HTERT RPE-1 (cell line): ENCODE results near the gene DLG2.
"Not testable (repeated sequence)": the region's sequence is repeated elsewhere in the genome, so short reads cannot be mapped to it uniquely, and the experiment has no call there.

Experiments used
- in situ Hi-C: fragments of 300-500 bp; cut with MboI; formaldehyde crosslinking; loops from 4 replicates; pipeline ENCODE4 v1.14.3; 2020; ENCODE audit warnings: low sequenced_read_pairs

Gene DLG2

GRCh38 chr11:83778596-83778995, 1848.5 kb downstream of the DLG2 start:
- in situ Hi-C loops, result no loop called here

DNA sequence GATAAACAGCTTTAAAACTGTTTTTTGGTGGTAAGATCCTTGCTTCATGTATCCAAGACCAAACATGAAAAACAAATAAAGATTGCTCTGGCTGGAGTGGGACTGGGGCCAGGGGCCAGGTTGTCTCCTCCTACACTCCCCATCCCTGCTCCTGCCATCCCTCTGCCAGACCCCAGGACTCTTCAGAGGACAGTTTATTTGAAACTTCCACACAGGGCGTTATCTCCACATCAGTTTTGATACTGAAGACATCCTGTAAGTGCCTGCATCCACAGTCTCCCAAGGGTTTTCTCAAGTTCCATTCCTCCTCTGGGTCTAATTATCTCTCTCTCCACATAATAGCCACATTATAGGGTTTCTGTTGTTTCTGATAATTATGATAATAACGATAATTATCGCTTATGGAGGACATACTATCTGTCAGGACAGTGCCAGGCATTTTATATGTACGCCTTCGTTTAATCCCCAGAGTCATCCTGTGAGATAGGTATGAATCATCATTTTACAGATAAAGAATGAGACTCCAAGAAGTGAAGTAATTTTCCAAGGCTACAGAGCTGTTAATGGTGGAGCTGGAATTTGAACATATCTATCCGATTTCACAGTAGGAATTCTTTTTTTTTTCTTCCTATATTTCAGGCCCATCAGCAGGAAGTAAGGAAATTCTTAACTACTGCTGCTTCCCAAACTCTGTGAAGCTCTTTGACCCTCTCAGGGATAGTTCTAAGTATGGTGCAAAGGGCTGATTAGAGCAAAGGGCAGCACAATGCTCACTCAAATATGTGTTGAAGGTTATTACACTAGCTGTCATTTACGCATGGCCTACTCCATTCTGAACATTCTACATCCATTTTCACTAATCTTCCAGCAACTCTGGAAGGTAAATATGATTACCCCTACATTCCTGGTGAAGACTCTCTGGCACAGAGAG, 1852.9 kb downstream of the DLG2 start:
- in situ Hi-C loops, result no loop called here

DNA sequence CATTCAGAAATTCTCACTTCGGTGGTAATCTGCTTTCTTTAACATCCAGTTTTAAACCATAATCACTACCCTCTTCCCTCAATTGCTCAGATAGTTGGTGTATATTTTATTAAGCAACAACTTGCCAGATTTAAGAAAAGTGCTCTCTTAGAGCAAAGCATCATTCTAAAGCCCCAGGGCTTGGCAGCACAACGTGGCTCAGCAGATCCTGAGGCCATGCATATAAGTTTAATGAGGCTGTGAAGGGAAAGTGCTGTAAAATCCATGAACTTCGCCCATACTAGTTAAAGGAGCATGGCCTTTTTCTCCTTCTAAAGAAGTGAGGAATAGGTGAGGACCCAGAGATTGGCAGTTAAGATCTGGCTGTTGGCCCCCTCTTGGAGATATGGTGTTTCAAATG, 1858.7 kb downstream of the DLG2 start:
- in situ Hi-C loops, result no loop called here

DNA sequence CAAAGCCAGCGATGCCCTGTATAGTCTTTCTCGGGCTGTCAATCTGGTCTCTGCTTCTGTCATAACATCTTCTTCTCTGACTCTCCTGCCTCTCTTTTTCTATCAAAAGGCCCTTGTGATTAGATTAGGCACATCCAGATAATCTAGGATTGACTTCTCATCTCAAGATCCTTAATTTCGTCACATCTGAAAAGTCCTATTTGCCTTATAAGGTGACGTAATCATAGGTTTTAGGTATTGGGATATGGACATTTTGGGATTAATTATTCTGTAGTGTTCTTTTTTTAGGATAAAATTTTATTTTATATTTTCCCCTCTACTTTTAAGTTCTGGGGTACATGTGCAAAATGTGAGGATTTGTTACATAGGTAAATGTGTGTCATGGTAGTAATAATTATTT, 1860.2 kb downstream of the DLG2 start:
- in situ Hi-C loops, result no loop called here

- in situ Hi-C loops, result no loop called here
Observed at GRCh38 chr11:83764643-83765042, 1862.5 kb downstream of the DLG2 start.

- in situ Hi-C loops, result no loop called here
Observed at GRCh38 chr11:83760932-83761331, 1866.2 kb downstream of the DLG2 start.

DNA sequence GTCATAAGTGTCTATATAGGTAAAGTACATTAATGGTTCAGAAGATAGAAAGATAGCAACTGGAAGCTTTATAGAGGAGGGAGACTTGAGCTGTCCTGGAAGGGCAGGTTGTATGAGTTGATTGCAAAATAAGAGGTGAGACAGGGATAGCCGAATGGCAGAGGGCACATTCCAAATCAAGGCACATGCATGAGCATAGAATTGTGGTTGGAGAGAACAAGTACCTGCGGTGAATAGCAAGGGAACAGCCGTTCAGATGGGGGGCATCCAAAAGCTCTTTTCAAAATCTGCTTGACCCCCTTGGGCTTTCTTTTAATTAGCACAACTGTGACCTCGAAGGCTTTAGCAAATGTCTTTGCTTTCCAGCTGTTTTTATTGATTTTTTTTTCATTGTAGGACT, 1868.0 kb downstream of the DLG2 start:
- in situ Hi-C loops, result no loop called here

DNA sequence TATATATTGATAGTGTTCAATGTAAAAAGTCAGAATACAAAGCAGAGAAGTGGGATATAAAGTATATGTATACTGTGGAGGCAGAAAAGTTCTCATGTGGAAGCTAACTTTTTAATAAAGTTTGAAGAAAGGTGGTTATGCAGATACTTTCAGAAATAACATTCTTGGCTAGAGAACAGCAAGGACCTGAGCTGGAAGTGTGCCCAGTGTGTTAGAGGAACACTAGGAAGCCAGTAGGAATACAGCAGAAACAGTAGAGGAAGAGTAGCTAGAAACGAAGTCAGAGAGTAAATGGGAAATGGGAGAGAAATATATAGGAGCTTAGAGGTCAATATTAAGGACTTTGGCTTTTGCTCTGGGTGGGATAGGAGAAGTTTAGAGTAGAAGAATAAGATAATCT, 1876.1 kb downstream of the DLG2 start:
- in situ Hi-C loops, result no loop called here

DNA sequence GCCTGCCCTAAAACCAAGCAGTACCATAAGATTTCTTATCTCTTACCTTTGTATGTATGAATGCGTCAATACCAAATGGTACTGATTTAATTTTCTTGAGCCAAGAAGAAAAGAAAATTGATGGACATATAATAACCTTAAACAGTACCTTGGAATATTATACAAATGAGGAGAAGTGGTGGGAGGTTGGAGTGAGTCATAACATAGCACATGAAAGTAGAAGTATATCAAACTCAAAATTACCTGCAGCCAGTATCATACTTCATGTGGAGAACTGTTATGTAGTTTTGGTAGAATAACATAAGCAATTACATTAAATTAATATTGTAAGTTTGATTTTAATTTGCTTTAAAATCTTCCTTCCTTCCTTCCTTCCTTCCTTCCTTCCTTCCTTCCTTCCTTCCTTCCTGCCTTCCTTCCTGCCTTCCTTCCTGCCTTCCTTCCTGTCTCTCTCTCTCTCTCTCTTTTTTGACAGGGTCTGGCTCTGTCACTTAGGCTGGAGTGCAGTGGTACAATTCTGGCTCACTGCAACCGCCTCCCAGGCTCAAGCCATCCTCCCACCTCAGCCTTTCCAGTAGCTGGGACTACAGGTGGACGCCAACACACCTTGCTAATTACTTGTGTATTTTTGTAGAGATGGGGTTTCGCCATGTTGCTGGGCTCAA, 1880.1 kb downstream of the DLG2 start:
- in situ Hi-C loops, result no loop called here

DNA sequence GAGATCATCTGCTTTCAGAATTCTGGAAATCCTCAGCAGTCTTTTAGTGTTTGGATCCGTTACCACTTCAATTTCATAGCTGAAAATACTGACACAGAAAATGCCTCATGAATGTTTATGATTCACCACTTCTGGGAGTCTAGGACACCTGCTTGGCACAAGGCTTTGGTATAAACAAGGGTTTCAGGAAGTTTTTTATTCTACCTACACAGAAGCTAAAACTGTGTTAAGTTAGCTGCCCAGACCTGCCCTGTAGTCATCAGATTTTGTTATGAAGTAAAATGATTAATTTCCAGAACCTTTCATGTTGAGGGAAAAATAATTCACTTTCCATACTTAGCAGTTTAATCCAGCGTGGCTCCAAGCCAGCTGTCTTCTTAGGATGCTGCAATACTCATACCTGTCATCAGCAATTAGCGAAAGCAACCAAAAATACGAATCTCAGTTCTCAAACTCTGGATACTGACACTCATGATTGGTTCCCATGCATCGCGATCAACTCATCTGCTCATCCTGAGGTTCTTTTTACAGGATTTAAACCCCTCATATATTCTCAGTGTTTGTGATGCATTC, 1882.4 kb downstream of the DLG2 start:
- in situ Hi-C loops, result no loop called here

- in situ Hi-C loops, result no loop called here
Observed at GRCh38 chr11:83736684-83737083, 1890.5 kb downstream of the DLG2 start.

- in situ Hi-C loops, result no loop called here
Observed at GRCh38 chr11:83734120-83734519, 1893.0 kb downstream of the DLG2 start.

- in situ Hi-C loops, result not testable (repeated sequence)
Observed at GRCh38 chr11:83731288-83731687, 1895.9 kb downstream of the DLG2 start.

DNA sequence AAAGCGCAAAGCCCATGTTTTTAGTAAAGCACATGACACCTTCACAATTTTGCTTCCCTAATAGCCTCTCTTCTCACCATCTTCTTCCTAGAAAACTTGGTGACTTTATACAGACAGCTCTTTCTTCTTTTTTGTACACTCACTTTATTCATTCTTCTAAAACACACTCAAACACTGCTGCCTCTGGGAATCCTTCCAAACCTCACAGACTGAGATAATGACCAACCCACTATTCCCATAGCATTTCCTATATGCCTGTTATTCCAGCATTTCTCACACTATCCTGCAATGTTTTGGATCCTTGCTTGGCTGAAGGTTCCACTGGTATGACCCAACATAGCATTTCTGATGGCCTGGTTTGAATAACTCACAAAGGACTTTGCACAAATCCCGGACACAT, 1898.9 kb downstream of the DLG2 start:
- in situ Hi-C loops, result no loop called here

- in situ Hi-C loops, result no loop called here
Observed at GRCh38 chr11:83727251-83727650, 1899.9 kb downstream of the DLG2 start.

- in situ Hi-C loops, result no loop called here
Observed at GRCh38 chr11:83726316-83726715, 1900.8 kb downstream of the DLG2 start.

GRCh38 chr11:83725728-83726127, 1901.4 kb downstream of the DLG2 start:
- in situ Hi-C loops, result no loop called here

DNA sequence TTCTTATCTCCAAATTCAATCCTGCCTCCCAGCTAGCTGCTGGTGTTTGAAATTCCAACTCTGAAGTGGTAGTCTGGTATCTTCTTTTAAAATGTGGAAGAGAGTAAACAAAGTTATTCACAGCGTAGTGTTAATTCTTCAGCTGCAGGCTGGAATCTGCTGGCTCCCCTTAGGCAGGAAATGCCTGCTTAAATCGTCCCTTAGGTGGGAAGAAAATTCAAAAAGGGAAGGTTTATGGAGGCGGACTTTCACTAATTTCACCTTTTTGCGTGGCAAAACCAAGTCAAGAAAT, 1901.9 kb downstream of the DLG2 start:
- in situ Hi-C loops, result no loop called here

DNA sequence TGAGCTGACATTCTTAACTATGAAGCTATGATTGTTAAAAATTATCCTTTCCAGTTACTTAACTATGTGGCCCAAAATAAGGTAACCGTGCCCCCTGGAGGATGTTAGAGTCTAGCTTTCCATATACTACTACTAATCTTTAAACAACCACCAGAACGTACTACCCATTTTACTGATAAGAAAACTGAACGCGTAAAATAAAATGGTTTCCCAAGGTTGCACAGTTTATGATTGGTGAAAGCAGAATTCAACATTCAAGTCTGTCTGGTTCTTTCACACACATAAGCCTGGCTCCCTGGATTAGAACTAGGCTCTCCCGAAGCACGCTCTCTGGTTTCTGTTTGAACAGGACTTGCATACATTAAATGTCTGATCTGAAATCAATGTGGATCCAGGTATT, 1903.1 kb downstream of the DLG2 start:
- in situ Hi-C loops, result no loop called here

DNA sequence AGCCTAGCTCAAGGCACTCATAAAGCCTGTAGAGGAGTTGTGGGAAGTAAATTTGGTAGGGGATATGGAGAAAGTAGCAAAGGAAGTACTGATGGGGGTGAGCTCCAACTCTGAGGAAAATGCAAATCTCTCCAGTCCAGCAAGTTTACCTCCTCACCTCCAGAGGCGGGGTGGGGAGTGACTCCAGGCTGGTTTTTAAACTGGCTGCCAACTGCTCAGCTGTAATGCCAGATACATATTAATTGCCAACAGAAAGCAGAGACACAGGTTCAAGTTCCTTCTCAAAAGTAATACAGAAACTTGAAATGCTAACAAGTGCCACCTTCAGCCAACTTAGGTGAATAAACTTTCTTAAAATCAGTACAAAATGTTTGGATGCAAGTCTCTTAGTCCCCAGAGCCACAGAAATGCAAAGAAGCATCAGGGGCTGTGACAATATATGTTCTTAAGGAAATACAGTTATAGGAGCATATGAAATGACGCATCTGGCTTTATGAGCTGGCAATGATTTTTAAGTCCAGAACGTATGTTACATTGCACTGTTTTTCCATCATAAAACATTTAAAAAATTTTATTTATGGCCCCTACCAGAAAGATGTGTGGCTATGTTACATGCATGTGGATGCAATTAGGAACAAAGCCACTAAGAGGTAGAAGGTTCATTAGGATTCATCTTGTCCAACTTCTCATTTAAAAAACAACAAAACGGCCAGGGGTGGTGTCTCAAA, 1904.6 kb downstream of the DLG2 start:
- in situ Hi-C loops, result no loop called here

DNA sequence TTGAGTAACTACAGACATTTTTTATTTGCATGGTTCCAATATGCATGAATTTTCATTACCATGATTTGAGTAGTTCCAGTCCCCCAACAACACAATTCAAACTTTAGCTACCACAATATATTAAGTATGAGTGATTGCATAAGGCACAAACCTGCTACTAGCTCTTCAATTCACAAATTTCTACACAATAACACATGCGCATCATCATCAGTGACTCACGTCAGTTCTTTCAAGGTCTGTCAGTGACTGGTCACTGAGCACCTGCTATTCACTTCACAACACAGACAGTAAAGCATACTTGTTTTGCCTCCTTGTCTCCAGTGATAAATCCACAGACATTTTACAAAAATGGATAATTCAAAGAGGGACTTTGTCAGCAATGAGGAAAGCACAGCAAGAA, 1905.9 kb downstream of the DLG2 start:
- in situ Hi-C loops, result no loop called here

- in situ Hi-C loops, result no loop called here
Observed at GRCh38 chr11:83720675-83721074, 1906.5 kb downstream of the DLG2 start.
